Thyroid gland (tissue), 4 donors: ENCODE data around the gene KITLG. TPM values are rescaled to one million over a fixed set of nuclear protein-coding genes. Genes with fewer than 3 reads are reported as not detected.
A peak's percentile ranks its signal among the peaks of the same experiment; 100 is the strongest.

Source experiments
- DNase-seq, 2 donors: peaks; one replicate each; pipeline ENCODE4 v3.0.0-alpha.2; 2019
- H3K27ac ChIP-seq, 3 donors: fragments of 200-600 bp; sonication (generic); 1 replicate in 2 of 3; 2 replicates in 1 of 3; pipeline ENCODE4 v1.5.1; 2016 to 2019; ENCODE audit warnings: mild to moderate bottlenecking in 1 of 3, moderate library complexity in 1 of 3
- H3K27me3 ChIP-seq: fragments of 200-600 bp; sonication (generic); one replicate; pipeline ENCODE4 v1.5.1; 2019
- H3K36me3 ChIP-seq, 2 donors: fragments of 200-600 bp; sonication (generic); one replicate each; pipeline ENCODE4 v1.5.1; 2016 to 2019
- H3K4me1 ChIP-seq, 2 donors: fragments of 200-600 bp; sonication (generic); one replicate each; pipeline ENCODE4 v1.5.1; 2017 to 2019
- H3K4me3 ChIP-seq, 3 donors: fragments of 200-600 bp; sonication (generic); replicated peaks in 1 of 3; 1 replicate in 2 of 3; 2 replicates in 1 of 3; pipeline ENCODE4 v1.5.1; 2016; ENCODE audit warnings: mild to moderate bottlenecking in 1 of 3
- H3K9me3 ChIP-seq: fragments of 200-600 bp; sonication (generic); one replicate; pipeline ENCODE4 v1.5.1; 2017
- POLR2A ChIP-seq, 2 donors: fragments of 450-650 bp; IDR thresholded peaks; one replicate each; pipeline ENCODE4 v1.6.1; 2017; ENCODE audit warnings: antibody characterized with exemption in 2 of 2, mild to moderate bottlenecking in 2 of 2, moderate library complexity in 1 of 2
- WGBS, 2 donors: methylation state at CpG; one replicate each; pipeline ENCODE4 v1.1.5; 2017; 5-methylcytosine and 5-hydroxymethylcytosine counted together
- intact Hi-C: fragments of 100-400 bp; cut with DNase I; formaldehyde crosslinking; loops from one replicate; pipeline ENCODE4 v1.15.1; 2023
- total RNA-seq, 4 donors: library from RNA; depleted of rRNA; stranded (reverse); fragments of >200 nt; gene quantifications; one replicate each; pipeline ENCODE4 v1.2.3, GENCODE V29; 2016
- TF ChIP-seq, protein P1 (sequence below), 6 experiments: fragments of 200-600 bp in 3 of 6; fragments of 450-650 bp in 3 of 6; sonication (generic) in 3 of 6; IDR thresholded peaks; one replicate each; pipeline ENCODE4 v1.5.1; 2016 to 2019; ENCODE audit warnings: antibody characterized with exemption in 6 of 6, mild to moderate bottlenecking in 2 of 6, inconsistent platforms in 1 of 6, moderate library complexity in 1 of 6

KITLG gene
- total RNA-seq, 4 donors from 2014 or later = 6.8 to 10.3 (median 8.4) TPM

DNA sequence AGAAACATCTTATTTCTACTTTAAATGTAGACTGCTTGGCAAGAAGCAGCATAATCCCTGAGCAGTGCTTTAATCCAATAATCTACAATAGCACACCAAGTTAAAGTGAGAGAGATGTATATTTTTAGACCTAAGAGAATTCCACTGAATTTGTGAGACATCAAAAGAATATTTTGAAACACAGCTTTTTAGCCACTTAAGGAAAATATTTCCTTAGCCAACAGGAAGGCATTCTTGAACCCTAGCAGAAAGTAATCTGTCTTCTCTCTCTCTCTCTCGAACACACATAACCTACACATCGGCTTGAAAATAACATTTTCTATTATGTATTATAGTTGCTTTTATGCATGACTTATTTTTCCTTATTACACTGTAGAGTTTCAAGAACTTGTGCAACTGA lies 34.0 kb downstream of the KITLG start:
- intact Hi-C loops = no loop called here
- Histone ChIP-seq H3K27me3 (no peaks in the 10 kb centered on the region), H3K27ac (no peak overlapping the region), H3K4me1 (peaks cover 0 to 6% of the 10 kb centered on the region in 2 donors), H3K9me3 (no peaks in the 10 kb centered on the region), H3K36me3 (no peaks in the 10 kb centered on the region), H3K4me3 (no peak overlapping the region)
- no peak for TF ChIP-seq POLR2A (IDR thresholded peaks at IDR 0.05)
- TF ChIP-seq, protein P1, sequence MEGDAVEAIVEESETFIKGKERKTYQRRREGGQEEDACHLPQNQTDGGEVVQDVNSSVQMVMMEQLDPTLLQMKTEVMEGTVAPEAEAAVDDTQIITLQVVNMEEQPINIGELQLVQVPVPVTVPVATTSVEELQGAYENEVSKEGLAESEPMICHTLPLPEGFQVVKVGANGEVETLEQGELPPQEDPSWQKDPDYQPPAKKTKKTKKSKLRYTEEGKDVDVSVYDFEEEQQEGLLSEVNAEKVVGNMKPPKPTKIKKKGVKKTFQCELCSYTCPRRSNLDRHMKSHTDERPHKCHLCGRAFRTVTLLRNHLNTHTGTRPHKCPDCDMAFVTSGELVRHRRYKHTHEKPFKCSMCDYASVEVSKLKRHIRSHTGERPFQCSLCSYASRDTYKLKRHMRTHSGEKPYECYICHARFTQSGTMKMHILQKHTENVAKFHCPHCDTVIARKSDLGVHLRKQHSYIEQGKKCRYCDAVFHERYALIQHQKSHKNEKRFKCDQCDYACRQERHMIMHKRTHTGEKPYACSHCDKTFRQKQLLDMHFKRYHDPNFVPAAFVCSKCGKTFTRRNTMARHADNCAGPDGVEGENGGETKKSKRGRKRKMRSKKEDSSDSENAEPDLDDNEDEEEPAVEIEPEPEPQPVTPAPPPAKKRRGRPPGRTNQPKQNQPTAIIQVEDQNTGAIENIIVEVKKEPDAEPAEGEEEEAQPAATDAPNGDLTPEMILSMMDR (IDR thresholded peaks at IDR 0.05) = no peak
- no peak for DNase-seq
- WGBS, 2 donors = 82 to 85% methylated on average over 2 of the region's 2 CpGs

DNA sequence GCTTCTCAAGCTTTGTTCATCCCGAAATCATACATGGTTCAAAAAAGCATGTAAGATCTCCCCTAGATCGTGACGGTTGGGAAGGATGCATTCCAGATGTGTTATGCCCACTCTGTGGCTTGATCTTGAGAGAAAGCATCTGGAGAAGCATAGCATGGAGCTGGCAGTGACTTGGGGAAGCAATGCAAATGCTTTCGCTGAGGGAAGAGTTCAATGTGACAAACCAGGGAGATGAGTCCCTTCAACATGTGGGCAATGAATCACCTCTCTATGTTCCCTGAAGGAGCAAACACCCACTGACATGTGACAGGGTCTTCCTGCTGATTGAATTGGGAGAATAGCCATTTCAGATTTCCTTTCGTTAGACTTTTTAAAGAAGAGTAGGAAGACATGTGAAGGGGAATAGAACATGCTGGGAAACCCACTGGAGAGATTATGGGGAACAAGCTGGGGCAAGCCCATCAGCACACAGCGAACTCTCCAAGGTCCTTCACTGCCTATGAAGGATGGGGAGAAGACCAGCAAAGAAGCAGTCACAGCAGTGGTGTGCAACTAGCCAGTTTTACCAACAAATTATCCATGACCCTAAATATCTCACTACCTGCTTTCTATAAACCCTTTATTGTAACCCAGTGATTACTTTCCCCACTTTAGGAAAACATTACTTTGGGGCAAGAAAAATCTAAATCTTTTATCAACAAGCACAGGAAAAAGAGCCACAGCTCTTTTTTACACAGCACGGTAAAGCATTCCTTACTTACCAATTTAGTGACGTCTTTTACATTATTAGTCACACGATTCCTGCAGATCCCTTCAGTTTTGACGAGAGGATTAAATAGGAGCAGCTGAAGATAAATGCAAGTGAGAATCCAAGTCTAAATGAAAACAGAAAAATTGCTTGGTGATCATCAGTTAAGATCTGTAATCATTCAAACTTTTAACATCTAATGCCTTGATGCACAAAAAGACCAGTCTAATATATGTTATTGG lies 35.0 kb downstream of the KITLG start:
- Histone ChIP-seq H3K4me3 (no peak overlapping the region), H3K27ac (no peak overlapping the region), H3K27me3 (no peaks in the 10 kb centered on the region), H3K9me3 (no peaks in the 10 kb centered on the region), H3K4me1 (peaks cover 0 to 6% of the 10 kb centered on the region in 2 donors), H3K36me3 (no peaks in the 10 kb centered on the region)
- no peak for TF ChIP-seq POLR2A (IDR thresholded peaks at IDR 0.05)
- TF ChIP-seq, protein P1 (IDR thresholded peaks at IDR 0.05) = no peak
- DNase-seq = no peak
- intact Hi-C loops = no loop called here
- 88 to 89% methylated on average over 10 of the region's 10 CpGs for WGBS, 2 donors

DNA sequence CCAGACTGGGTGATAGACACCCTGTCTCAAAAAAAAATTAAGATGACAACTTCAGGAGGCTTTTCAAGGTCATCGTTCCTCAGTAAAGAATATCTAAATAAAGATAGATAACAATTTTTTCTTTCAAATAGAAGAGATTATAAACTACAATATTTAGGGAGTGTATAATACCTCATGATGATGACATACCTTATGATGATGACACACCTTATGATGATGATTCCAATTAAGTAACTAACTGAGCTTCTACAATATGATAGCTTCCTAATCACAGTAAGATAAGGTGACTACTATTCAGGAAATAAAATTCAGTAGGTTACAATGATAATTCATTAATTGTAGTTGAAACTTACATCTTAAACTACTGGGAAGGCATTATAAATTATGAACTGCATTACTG lies 40.4 kb downstream of the KITLG start:
- Histone ChIP-seq H3K4me1 (no peaks in the 10 kb centered on the region), H3K4me3 (no peak overlapping the region), H3K27ac (no peak overlapping the region), H3K36me3 (no peaks in the 10 kb centered on the region), H3K9me3 (no peaks in the 10 kb centered on the region), H3K27me3 (no peaks in the 10 kb centered on the region)
- 0% methylated on average over 1 of the region's 1 CpG for WGBS, 2 donors
- no peak for TF ChIP-seq POLR2A (IDR thresholded peaks at IDR 0.05)
- DNase-seq = no peak
- intact Hi-C loops = no loop called here

DNA sequence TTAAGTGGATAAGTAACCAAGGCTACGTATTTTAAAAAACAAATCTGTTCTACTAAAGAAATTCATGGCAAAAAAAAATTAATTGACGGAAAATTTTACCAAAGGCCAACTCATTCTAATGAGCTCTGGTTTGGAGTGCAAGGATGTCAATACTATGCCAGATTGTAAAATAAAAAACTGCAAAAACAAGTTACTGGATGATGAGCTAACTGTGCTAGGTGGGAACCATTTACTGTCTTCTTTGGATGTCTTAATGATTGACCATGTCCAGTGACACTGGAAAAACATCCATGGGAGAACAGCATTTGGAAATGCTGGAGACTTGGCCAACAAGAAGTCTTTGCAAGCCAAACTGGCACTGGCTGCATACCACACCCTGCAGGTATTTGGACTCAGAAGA lies 41.6 kb downstream of the KITLG start:
- WGBS, 2 donors = 77 to 83% methylated on average over 2 of the region's 2 CpGs
- H3K27me3 ChIP-seq = no peaks in the 10 kb centered on the region
- no peaks in the 10 kb centered on the region for H3K4me1 ChIP-seq
- no peak for TF ChIP-seq POLR2A (IDR thresholded peaks at IDR 0.05)
- TF ChIP-seq, protein P1 (IDR thresholded peaks at IDR 0.05) = no peak
- no peaks in the 10 kb centered on the region for H3K36me3 ChIP-seq
- no peak overlapping the region for H3K4me3 ChIP-seq
- DNase-seq = peak in 1 of 2 donors; percentile 11
- no peak overlapping the region for H3K27ac ChIP-seq
- intact Hi-C loops = no loop called here
- H3K9me3 ChIP-seq = no peaks in the 10 kb centered on the region

DNA sequence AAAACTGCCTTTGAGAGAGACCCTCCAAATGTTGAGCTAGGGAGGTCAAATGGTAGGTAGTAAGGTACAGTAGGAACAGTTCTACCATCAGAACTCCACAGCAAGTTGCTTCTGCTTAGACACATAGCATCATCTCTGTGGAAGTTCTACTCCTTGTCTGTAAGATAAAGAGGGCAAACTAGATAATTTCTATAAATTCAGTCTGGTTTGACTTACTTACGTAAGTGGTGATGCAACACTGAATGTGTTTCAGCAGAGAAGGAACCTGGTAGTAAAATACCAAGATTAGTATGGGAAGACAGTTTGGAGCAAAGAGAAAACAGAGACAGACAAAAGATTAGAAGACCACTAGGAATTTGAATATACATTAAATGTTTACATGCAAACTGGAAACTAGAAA lies 42.0 kb downstream of the KITLG start:
- no peak for DNase-seq
- no peak overlapping the region for H3K4me3 ChIP-seq
- intact Hi-C loops = no loop called here
- no peaks in the 10 kb centered on the region for H3K9me3 ChIP-seq
- TF ChIP-seq POLR2A (IDR thresholded peaks at IDR 0.05) = no peak
- TF ChIP-seq, protein P1 (IDR thresholded peaks at IDR 0.05) = no peak
- no peaks in the 10 kb centered on the region for H3K27me3 ChIP-seq
- no peak overlapping the region for H3K27ac ChIP-seq
- no peaks in the 10 kb centered on the region for H3K4me1 ChIP-seq
- WGBS, 2 donors = 91 to 93% methylated on average over 1 of the region's 1 CpG
- no peaks in the 10 kb centered on the region for H3K36me3 ChIP-seq
